Heart left ventricle (tissue), 16 donors: ENCODE results near the gene IRF2. TPM values are rescaled to one million over a fixed set of nuclear protein-coding genes. Genes with fewer than 3 reads are reported as not detected.

Experiments
- ATAC-seq, 4 donors: fragments of 200-7000 bp; cut with Tn5 transposase; one replicate each; pipeline ENCODE4 v1.9.1; 2020 to 2022; ENCODE audit warnings: moderate library complexity in 4 of 4, mild to moderate bottlenecking in 3 of 4, moderate number of reproducible peaks in 1 of 4
- DNase-seq, 5 donors: peaks; one replicate each; pipeline ENCODE4 v3.0.0-alpha.2; 2020
- H3K27ac ChIP-seq, 12 donors: fragments of 200-600 bp; sonication (generic) in 4 of 12; one replicate each; pipeline versions ENCODE4 v1.5.0 to v1.8.0; 2016 to 2022; ENCODE audit warnings: mild to moderate bottlenecking in 2 of 12
- H3K27me3 ChIP-seq, 9 donors: fragments of 200-600 bp; sonication (generic) in 2 of 9; one replicate each; pipeline versions ENCODE4 v1.5.1 to v1.8.0; 2016 to 2022; ENCODE audit warnings: mild to moderate bottlenecking in 3 of 9
- H3K36me3 ChIP-seq, 9 donors: fragments of 200-600 bp; sonication (generic) in 2 of 9; one replicate each; pipeline versions ENCODE4 v1.5.0 to v1.8.0; 2018 to 2022; ENCODE audit warnings: mild to moderate bottlenecking in 2 of 9
- H3K4me1 ChIP-seq, 12 donors: fragments of 200-600 bp; sonication (generic) in 4 of 12; one replicate each; pipeline versions ENCODE4 v1.5.0 to v1.8.0; 2016 to 2022; ENCODE audit warnings: mild to moderate bottlenecking in 3 of 12
- H3K4me3 ChIP-seq, 12 donors: fragments of 200-600 bp; sonication (generic) in 4 of 12; one replicate each; pipeline versions ENCODE4 v1.5.0 to v1.8.0; 2017 to 2022; ENCODE audit warnings: mild to moderate bottlenecking in 9 of 12, moderate library complexity in 4 of 12
- H3K9me3 ChIP-seq, 12 donors: fragments of 200-600 bp; sonication (generic) in 4 of 12; one replicate each; pipeline versions ENCODE4 v1.5.0 to v1.8.0; 2016 to 2022; ENCODE audit warnings: mild to moderate bottlenecking in 1 of 12
- POLR2A ChIP-seq, 2 donors: fragments of 450-650 bp; IDR thresholded peaks; one replicate each; pipeline ENCODE4 v1.6.1; 2017; ENCODE audit warnings: antibody characterized with exemption in 2 of 2, mild to moderate bottlenecking in 2 of 2, moderate library complexity in 2 of 2
- WGBS, 4 donors: extraction: QIAGEN DNeasy Blood & Tissue Kit in 2 of 4; methylation state at CpG; one replicate each; pipeline versions ENCODE4 v1.1.5 to v1.1.7; 2013 to 2018; 5-methylcytosine and 5-hydroxymethylcytosine counted together
- intact Hi-C, 10 donors: fragments of 100-400 bp; cut with DNase I; formaldehyde crosslinking; loops; one replicate each; pipeline versions ENCODE4 v1.11.1 to v1.14.2; 2022
- polyA plus RNA-seq, 2 donors: library from polyadenylated mRNA; stranded (reverse); fragments of 200-250 nt; gene quantifications; one replicate each; pipeline ENCODE4 v1.2.3, GENCODE V29; 2013
- total RNA-seq, 9 donors: library from RNA; depleted of rRNA in 2 of 9; stranded (reverse); fragments of >200 nt in 2 of 9; fragmentation: NEBNext Ultra II Directional in 3 of 9; extraction: Animal tissue kit (Norgen Biotek cat#: 25700) in 3 of 9; gene quantifications; one replicate each; pipeline versions ENCODE4 v1.1.0 to v1.2.4, GENCODE V29; 2016 to 2023
- TF ChIP-seq, protein P1 (sequence below), 12 donors: fragments of 200-600 bp; sonication (generic) in 4 of 12; IDR thresholded peaks; one replicate each; pipeline versions ENCODE4 v1.5.0 to v1.8.0; 2018 to 2022; ENCODE audit warnings: antibody characterized with exemption in 12 of 12, mild to moderate bottlenecking in 5 of 12
- donor health status: ischemic (EF 13 %, LVEDD 7.1; RV severe dilation, severe dysfunction).
- donor health status: healthy with polysubstance abuse.
- donor health status: DM: no; HTN: yes; CAD: no.
- donor health status: DM: no; HTN: no; CAD: no.
- donor health status: ischemic (EF 25% LVEDD 6.9; RV normal size, moderate dysfunction).
- donor health status: ischemic (EF 25% LVEDD 5.7; RV mildly dilated, moderate dysfunction).
- donor health status: healthy.
- donor health status: DM: yes; HTN: yes; CAD: no.
- donor health status: ischemic (EF 35%, LVEDD 5.7; RV mildly dilated, moderate dysfunction).
- donor health status: nonischemic (EF 11% LVEDD 7.7; RV severe dilation, severe dysfunction).
- donor health status: DM: yes; HTN: yes; CAD: no.
- donor health status: PGD.
- donor health status: ischemic (EF 29% LVEDD 5.4; RV normal size, mild dysfunction).
- donor health status: nonischemic (EF 23%, LVEDD 6.1; RV moderate dilation, normal function).

IRF2 gene
- total and polyA plus RNA-seq, 11 donors, result 11.5 to 47.2 (median 26.0) TPM

DNA sequence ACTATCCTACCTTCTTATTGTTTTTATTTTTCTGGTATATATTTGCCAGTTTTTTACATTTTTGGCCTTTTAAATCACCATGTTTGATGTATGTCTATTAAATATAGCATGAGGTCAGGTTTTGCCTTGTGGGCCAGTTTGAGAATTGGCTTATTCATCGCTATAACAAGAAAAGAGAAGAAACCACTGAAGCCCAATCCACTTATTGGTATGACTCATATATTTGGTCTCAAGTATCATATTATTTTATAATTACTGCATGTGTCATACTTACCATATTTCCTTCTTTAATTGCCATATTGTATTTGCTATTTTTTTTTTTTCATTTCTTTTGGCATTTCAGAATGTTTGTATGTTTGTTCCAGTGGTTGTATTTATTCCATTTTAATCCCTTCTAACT, 99.3 kb downstream of the IRF2 start:
- H3K27me3 ChIP-seq, result no peaks in the 10 kb centered on the region
- TF ChIP-seq, protein P1, sequence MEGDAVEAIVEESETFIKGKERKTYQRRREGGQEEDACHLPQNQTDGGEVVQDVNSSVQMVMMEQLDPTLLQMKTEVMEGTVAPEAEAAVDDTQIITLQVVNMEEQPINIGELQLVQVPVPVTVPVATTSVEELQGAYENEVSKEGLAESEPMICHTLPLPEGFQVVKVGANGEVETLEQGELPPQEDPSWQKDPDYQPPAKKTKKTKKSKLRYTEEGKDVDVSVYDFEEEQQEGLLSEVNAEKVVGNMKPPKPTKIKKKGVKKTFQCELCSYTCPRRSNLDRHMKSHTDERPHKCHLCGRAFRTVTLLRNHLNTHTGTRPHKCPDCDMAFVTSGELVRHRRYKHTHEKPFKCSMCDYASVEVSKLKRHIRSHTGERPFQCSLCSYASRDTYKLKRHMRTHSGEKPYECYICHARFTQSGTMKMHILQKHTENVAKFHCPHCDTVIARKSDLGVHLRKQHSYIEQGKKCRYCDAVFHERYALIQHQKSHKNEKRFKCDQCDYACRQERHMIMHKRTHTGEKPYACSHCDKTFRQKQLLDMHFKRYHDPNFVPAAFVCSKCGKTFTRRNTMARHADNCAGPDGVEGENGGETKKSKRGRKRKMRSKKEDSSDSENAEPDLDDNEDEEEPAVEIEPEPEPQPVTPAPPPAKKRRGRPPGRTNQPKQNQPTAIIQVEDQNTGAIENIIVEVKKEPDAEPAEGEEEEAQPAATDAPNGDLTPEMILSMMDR (IDR thresholded peaks at IDR 0.05), result no peak
- no peaks in the 10 kb centered on the region for H3K9me3 ChIP-seq
- intact Hi-C loops, result no loop called here
- peaks cover 0 to 3% (median 0%) of the 10 kb centered on the region in 9 donors for H3K36me3 ChIP-seq
- 93 to 98% (median 94%) methylated on average over 1 of the region's 1 CpG for WGBS, 4 donors
- no peak overlapping the region for H3K4me3 ChIP-seq
- DNase-seq (no peak), ATAC-seq (no peak)
- H3K27ac ChIP-seq, result no peak overlapping the region
- H3K4me1 ChIP-seq, result peaks cover 0 to 14% (median 0%) of the 10 kb centered on the region in 12 donors

DNA sequence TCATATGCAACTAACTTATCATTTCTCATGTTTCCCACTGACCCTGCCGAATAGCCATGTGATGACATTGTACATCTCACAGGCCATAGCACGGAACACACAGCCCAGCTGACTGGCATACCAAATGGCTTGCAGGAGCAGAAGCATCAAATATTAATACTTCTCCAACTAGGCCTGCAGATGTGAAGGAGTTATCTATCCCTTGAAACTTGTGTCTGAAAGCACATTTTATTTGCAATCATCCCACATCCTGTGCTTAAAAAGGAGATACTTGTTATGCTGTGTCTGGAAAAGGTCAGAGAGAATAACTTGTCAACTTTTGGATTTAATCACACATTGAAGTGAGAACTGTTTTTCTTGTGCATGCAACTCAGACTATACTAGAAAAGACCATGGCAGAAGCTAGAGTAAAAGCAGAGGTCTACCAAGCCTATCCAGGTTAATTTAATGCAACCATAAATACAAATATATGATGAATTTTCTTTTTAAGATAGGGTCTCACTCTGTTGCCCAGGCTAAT, 100.4 kb downstream of the IRF2 start:
- no peak for ATAC-seq
- Histone ChIP-seq H3K27ac (no peak overlapping the region), H3K4me1 (peaks cover 0 to 16% (median 0%) of the 10 kb centered on the region in 12 donors), H3K4me3 (no peak overlapping the region), H3K9me3 (no peaks in the 10 kb centered on the region), H3K27me3 (no peaks in the 10 kb centered on the region), H3K36me3 (peaks cover 0 to 3% (median 0%) of the 10 kb centered on the region in 9 donors)
- TF ChIP-seq POLR2A (IDR thresholded peaks at IDR 0.05), result no peak
- TF ChIP-seq, protein P1 (IDR thresholded peaks at IDR 0.05), result no peak
- DNase-seq, result no peak
- 65 to 79% (median 69%) methylated on average over 2 of the region's 2 CpGs for WGBS, 4 donors
- intact Hi-C loops, result no loop called here

DNA sequence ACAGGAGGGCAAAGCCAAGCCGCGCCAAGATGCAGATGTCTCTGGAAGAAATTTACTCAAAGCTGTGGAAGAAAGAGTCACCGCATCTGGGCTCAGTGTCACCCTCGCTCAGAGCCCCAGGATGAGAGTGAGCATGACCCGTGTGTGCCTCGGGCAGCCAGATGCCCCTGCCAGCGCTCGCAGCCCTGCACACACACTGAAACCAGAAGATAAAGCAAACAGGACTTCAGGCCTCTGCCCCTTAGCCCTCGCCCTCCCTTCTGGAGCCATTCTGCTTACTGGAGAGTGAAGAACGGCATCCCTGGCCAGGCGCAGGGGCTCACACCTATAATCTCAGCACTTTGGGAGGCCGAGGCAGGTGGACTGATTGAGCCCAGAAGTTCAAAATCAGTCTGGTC, 103.0 kb downstream of the IRF2 start:
- Histone ChIP-seq H3K4me1 (peaks cover 0 to 16% (median 0%) of the 10 kb centered on the region in 12 donors), H3K36me3 (peaks cover 0 to 4% (median 0%) of the 10 kb centered on the region in 9 donors), H3K4me3 (no peak overlapping the region), H3K9me3 (no peaks in the 10 kb centered on the region), H3K27ac (peak overlapping the region in 1 of 12 donors; percentile 35), H3K27me3 (no peaks in the 10 kb centered on the region)
- WGBS, 4 donors, result 87 to 93% (median 89%) methylated on average over 11 to 12 of the region's 12 CpGs
- TF ChIP-seq, protein P1 (IDR thresholded peaks at IDR 0.05), result no peak
- no peak for TF ChIP-seq POLR2A (IDR thresholded peaks at IDR 0.05)
- ATAC-seq, result no peak
- no peak for DNase-seq
- intact Hi-C loops, result no loop called here

DNA sequence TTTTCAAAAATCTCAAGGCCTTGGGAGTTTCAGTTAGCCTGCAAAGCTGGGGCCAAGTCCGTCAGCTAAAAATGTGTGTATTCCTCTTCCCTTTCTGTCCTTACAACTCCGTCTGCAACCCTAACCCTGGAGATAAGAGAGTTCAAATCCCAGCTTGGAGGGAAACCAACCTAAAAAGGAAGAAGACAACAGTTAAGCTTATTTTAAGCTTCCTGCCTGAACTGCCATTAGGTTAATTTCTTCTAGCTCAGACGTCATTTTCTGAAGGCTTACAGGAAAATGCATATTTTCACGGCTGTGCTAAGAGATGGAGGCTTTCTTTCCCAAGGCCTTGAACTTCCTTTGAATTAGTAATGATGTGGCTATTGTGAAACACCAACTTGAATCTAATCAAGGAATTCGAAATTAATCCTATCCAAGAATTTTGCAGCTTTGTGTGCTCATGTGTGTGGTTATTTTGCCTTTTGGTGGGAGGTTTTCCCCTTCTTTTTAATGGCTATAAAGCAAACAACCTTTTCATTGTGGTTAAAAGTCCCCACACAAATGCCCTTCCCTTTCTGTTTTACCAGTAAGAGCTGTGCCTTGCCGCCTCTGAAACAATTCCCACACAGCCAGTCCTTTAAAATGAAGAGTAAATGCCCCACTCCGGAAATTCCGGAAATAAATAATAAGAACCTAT, 103.5 kb downstream of the IRF2 start:
- intact Hi-C loops, result no loop called here
- H3K36me3 ChIP-seq, result peaks cover 0 to 4% (median 0%) of the 10 kb centered on the region in 9 donors
- peak in 1 of 4 donors; percentile 16 for ATAC-seq
- H3K4me3 ChIP-seq, result no peak overlapping the region
- TF ChIP-seq, protein P1 (IDR thresholded peaks at IDR 0.05), result no peak
- TF ChIP-seq POLR2A (IDR thresholded peaks at IDR 0.05), result no peak
- DNase-seq, result no peak
- peak overlapping the region in 1 of 12 donors; percentile 35 for H3K27ac ChIP-seq
- 61 to 69% (median 66%) methylated on average over 8 of the region's 8 CpGs for WGBS, 4 donors
- no peaks in the 10 kb centered on the region for H3K9me3 ChIP-seq
- peaks cover 0 to 16% (median 0%) of the 10 kb centered on the region in 12 donors for H3K4me1 ChIP-seq
- no peaks in the 10 kb centered on the region for H3K27me3 ChIP-seq
